ENCODE measurements around the gene RBM33. TPM values are rescaled to one million over a fixed set of nuclear protein-coding genes. Genes with fewer than 3 reads are reported as not detected.

The RBM33 gene
- total RNA-seq, 1 experiment from 2014 or later: 81.8 TPM

DNA sequence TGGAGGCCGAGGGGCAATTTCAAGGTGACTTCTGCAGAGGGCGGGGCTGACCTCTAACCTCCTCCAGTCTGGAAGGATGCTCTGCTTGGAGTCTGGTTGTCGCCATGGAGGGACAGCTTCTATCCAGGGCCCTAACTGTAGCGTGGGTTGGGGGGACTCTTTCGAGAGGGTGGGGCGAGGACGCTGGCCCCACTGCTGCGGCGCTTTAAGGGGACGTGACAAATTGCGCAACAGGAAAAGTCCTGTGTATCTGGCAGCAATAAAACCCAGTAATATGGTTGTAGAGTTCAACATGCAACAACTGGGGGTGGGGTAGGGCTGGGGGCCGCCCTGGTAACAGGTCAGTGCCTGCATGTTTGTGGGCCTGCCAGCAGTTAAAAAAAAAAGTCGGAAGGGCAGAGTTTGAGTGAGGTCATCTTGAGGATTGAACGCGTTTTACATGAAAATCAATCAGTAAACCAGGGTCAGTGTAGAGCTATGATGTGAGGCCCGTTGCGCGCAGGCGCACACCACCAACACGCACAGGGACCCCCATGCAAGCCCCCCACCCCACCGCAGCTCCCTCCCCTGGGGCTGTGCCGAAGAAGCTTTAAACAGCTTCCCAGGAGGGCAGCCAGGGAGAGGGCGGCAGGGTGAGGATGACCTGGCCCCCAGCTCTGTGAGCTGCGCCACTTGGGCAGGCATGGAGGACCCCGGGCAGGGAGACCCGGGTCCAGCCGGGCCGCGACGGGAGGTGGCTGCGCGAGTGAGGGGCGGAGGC, 163.5 kb downstream of the RBM33 start:
- Mint-ChIP-seq H3K4me1 (peaks cover 55% of the 10 kb centered on the region), H3K27me3 (ENCODE audit: low read depth) (peaks cover 94% of the 10 kb centered on the region), H3K27ac (no peak overlapping the region), H3K9me3 (no peaks in the 10 kb centered on the region), H3K36me3 (no peaks in the 10 kb centered on the region), H3K4me3 (peak overlapping the region; percentile 63)
- ATAC-seq (no peak), DNase-seq (ENCODE audit: low spot score) (no peak)
- CTCF ChIA-PET: interaction anchor here (0.6 to 1.0 kb wide), 2 partner anchors 11 to 37 kb away, joined by 3 to 4 read pairs; no protein-coding TSS in a partner anchor
- POLR2A ChIA-PET: no interaction called here
- TF ChIP-seq, protein P1, sequence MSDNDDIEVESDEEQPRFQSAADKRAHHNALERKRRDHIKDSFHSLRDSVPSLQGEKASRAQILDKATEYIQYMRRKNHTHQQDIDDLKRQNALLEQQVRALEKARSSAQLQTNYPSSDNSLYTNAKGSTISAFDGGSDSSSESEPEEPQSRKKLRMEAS (CRISPR knock-in tag; IDR thresholded peaks at IDR 0.05): no peak
- TF ChIP-seq, protein P2, sequence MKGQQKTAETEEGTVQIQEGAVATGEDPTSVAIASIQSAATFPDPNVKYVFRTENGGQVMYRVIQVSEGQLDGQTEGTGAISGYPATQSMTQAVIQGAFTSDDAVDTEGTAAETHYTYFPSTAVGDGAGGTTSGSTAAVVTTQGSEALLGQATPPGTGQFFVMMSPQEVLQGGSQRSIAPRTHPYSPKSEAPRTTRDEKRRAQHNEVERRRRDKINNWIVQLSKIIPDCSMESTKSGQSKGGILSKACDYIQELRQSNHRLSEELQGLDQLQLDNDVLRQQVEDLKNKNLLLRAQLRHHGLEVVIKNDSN (CRISPR knock-in tag; IDR thresholded peaks at IDR 0.05): no peak
- TF ChIP-seq ZNF423 (CRISPR knock-in tag; IDR thresholded peaks at IDR 0.05): no peak
- TF ChIP-seq, protein P3, sequence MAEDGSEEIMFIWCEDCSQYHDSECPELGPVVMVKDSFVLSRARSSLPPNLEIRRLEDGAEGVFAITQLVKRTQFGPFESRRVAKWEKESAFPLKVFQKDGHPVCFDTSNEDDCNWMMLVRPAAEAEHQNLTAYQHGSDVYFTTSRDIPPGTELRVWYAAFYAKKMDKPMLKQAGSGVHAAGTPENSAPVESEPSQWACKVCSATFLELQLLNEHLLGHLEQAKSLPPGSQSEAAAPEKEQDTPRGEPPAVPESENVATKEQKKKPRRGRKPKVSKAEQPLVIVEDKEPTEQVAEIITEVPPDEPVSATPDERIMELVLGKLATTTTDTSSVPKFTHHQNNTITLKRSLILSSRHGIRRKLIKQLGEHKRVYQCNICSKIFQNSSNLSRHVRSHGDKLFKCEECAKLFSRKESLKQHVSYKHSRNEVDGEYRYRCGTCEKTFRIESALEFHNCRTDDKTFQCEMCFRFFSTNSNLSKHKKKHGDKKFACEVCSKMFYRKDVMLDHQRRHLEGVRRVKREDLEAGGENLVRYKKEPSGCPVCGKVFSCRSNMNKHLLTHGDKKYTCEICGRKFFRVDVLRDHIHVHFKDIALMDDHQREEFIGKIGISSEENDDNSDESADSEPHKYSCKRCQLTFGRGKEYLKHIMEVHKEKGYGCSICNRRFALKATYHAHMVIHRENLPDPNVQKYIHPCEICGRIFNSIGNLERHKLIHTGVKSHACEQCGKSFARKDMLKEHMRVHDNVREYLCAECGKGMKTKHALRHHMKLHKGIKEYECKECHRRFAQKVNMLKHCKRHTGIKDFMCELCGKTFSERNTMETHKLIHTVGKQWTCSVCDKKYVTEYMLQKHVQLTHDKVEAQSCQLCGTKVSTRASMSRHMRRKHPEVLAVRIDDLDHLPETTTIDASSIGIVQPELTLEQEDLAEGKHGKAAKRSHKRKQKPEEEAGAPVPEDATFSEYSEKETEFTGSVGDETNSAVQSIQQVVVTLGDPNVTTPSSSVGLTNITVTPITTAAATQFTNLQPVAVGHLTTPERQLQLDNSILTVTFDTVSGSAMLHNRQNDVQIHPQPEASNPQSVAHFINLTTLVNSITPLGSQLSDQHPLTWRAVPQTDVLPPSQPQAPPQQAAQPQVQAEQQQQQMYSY (CRISPR knock-in tag; IDR thresholded peaks at IDR 0.05): no peak
- no peak for TF ChIP-seq ETV6 (CRISPR knock-in tag; IDR thresholded peaks at IDR 0.05)

DNA sequence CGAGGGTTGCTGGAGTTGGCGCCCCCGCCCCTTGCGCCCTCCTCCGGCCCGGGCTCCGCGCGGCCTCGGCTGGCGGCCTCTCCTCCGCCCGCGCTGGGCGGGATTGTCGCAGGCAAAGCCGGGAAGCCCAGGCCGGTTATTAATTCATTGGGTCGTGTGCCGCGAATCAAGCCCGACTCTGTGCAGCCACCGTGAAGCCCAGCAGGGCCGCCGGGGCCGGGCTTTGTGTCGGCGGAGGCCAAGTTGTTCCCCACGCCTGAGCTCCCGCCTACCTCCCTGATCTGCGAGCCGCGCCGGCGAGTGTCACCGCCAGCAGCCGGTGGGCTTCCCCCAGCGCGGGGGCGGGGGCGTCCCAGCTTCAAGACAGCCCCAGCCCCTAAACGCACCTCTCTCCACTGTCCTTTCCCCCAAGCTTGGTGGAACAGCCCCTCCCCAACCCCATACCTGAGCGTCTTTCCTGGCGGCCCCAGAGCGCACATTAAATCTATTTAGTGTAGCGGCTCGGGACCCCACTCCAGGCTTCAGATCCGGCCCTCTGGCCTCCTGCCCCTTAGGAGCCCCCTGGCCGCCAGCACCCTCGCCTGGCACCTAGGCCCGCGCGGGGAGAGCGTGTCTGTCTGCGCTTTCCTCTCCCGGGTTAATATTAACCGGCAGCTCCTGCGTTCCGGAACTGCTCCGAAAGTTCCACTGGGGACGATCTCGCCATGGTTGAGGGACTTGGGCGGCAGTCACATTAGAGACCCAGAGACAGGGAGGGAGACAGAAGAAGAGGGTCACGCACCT, 164.3 kb downstream of the RBM33 start:
- ATAC-seq: no peak
- no peaks in the 10 kb centered on the region for H3K9me3 Mint-ChIP-seq
- H3K27me3 Mint-ChIP-seq (ENCODE audit: low read depth): peaks cover 94% of the 10 kb centered on the region
- peak overlapping the region; percentile 68 for H3K4me3 Mint-ChIP-seq
- CTCF ChIA-PET: interaction anchor here (0.6 to 1.0 kb wide), 2 partner anchors 12 to 38 kb away, joined by 3 to 4 read pairs; no protein-coding TSS in a partner anchor
- POLR2A ChIA-PET: no interaction called here
- peaks cover 55% of the 10 kb centered on the region for H3K4me1 Mint-ChIP-seq
- no peak overlapping the region for H3K27ac Mint-ChIP-seq
- H3K36me3 Mint-ChIP-seq: no peaks in the 10 kb centered on the region
- DNase-seq (ENCODE audit: low spot score): no peak
- TF ChIP-seq, protein P4, sequence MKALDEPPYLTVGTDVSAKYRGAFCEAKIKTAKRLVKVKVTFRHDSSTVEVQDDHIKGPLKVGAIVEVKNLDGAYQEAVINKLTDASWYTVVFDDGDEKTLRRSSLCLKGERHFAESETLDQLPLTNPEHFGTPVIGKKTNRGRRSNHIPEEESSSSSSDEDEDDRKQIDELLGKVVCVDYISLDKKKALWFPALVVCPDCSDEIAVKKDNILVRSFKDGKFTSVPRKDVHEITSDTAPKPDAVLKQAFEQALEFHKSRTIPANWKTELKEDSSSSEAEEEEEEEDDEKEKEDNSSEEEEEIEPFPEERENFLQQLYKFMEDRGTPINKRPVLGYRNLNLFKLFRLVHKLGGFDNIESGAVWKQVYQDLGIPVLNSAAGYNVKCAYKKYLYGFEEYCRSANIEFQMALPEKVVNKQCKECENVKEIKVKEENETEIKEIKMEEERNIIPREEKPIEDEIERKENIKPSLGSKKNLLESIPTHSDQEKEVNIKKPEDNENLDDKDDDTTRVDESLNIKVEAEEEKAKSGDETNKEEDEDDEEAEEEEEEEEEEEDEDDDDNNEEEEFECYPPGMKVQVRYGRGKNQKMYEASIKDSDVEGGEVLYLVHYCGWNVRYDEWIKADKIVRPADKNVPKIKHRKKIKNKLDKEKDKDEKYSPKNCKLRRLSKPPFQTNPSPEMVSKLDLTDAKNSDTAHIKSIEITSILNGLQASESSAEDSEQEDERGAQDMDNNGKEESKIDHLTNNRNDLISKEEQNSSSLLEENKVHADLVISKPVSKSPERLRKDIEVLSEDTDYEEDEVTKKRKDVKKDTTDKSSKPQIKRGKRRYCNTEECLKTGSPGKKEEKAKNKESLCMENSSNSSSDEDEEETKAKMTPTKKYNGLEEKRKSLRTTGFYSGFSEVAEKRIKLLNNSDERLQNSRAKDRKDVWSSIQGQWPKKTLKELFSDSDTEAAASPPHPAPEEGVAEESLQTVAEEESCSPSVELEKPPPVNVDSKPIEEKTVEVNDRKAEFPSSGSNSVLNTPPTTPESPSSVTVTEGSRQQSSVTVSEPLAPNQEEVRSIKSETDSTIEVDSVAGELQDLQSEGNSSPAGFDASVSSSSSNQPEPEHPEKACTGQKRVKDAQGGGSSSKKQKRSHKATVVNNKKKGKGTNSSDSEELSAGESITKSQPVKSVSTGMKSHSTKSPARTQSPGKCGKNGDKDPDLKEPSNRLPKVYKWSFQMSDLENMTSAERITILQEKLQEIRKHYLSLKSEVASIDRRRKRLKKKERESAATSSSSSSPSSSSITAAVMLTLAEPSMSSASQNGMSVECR (CRISPR knock-in tag; IDR thresholded peaks at IDR 0.05; ENCODE audit: borderline replicate concordance): no peak
- TF ChIP-seq, protein P5, sequence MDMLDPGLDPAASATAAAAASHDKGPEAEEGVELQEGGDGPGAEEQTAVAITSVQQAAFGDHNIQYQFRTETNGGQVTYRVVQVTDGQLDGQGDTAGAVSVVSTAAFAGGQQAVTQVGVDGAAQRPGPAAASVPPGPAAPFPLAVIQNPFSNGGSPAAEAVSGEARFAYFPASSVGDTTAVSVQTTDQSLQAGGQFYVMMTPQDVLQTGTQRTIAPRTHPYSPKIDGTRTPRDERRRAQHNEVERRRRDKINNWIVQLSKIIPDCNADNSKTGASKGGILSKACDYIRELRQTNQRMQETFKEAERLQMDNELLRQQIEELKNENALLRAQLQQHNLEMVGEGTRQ (CRISPR knock-in tag; IDR thresholded peaks at IDR 0.05): no peak
- no peak for TF ChIP-seq MXD4 (CRISPR knock-in tag; IDR thresholded peaks at IDR 0.05; ENCODE audit: borderline replicate concordance)
- TF ChIP-seq ZNF281 (CRISPR knock-in tag; IDR thresholded peaks at IDR 0.05): no peak
- TF ChIP-seq, protein P2 (CRISPR knock-in tag; IDR thresholded peaks at IDR 0.05): no peak
- no peak for TF ChIP-seq ZNF532 (CRISPR knock-in tag; IDR thresholded peaks at IDR 0.05; ENCODE audit: borderline replicate concordance)
- no peak for TF ChIP-seq ZNF671 (CRISPR knock-in tag; IDR thresholded peaks at IDR 0.05)
- TF ChIP-seq CREB1 (CRISPR knock-in tag; IDR thresholded peaks at IDR 0.05): no peak
- no peak for TF ChIP-seq NR2C2 (CRISPR knock-in tag; IDR thresholded peaks at IDR 0.05)

Measured in WTC11 (cell line).